H1 (cell line): ENCODE data around the gene DTNB. TPM values are rescaled to one million over a fixed set of nuclear protein-coding genes. Genes with fewer than 3 reads are reported as not detected.

Experiments used
- RNF2 ChIP-seq: fragments of 200-900, 300-1000 bp; sonication (generic); IDR thresholded peaks from 2 replicates; pipeline ENCODE4 v1.7.1; 2016; ENCODE audit warnings: borderline replicate concordance, low read depth, mild to moderate bottlenecking, antibody characterized with exemption, low read length; ENCODE audit not compliant: poor library complexity, severe bottlenecking; ENCODE audit errors: missing control alignments
- polyA plus RNA-seq, 7 experiments: library from polyadenylated mRNA; depleted of rRNA in 3 of 7; stranded (reverse) in 5 of 7; unstranded in 2 of 7; fragments of >200 nt in 5 of 7; fragments of 200-250 nt in 2 of 7; gene quantifications; 1 replicate in 5 of 7; 2 replicates in 1 of 7; 4 replicates in 1 of 7; pipeline versions ENCODE4 v1.2.1 to v1.2.3, GENCODE V29; 2011 to 2013; ENCODE audit warnings: missing spikeins in 2 of 7, mixed read lengths in 2 of 7
- total RNA-seq: library from RNA; stranded (reverse); fragmentation: NEBNext Ultra II Directional; extraction: Animal tissue kit (Norgen Biotek cat#: 25700); gene quantifications from 2 replicates; pipeline ENCODE4 v1.2.1, GENCODE V29; 2021

Gene DTNB
- total and polyA plus RNA-seq, 2 of the 8 experiments (the other 6 are each of a cell fraction or from before 2014, with no cell fraction given) = 39.6 to 49.5 TPM

DNA sequence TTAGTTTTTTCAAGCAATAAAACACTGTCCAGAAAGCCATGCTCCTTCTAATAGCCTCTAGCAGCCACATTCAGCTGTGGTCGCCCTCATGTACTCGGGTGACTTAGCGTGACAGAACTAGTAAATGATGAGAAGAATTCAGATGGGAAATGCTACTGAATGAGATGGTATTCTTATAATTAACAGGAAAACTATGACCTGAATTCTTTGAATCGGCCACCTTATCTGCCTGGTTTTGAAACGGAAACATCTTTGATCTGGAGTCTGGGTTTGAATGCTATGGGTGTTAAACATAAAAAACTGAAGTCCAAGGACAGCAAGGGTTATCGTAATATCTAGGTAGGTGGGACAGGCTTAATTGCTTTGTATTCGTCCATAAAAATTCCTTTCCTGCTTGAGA lies 192.8 kb downstream of the DTNB start (continued):
- no peak for TF ChIP-seq RNF2
- TF ChIP-seq, all 59 proteins: peak for 0
